Gastroesophageal sphincter (tissue), 3 donors: ENCODE data around the gene TNRC6B.

Source experiments
- EP300 ChIP-seq: sonication (generic); formaldehyde crosslinking; IDR thresholded peaks from one replicate; pipeline ENCODE4 v1.6.1; 2017; ENCODE audit warnings: antibody characterized with exemption, mild to moderate bottlenecking
- POLR2A ChIP-seq, 2 donors: fragments of 450-650 bp; IDR thresholded peaks; one replicate each; pipeline ENCODE4 v1.6.1; 2017; ENCODE audit warnings: antibody characterized with exemption in 2 of 2, mild to moderate bottlenecking in 2 of 2, moderate library complexity in 1 of 2
- POLR2AphosphoS5 ChIP-seq: sonication (generic); formaldehyde crosslinking; IDR thresholded peaks from one replicate; pipeline ENCODE4 v1.6.1; 2017; ENCODE audit warnings: antibody characterized with exemption
- TF ChIP-seq, protein P1 (sequence below), 4 experiments: fragments of 200-600 bp in 2 of 4; fragments of 450-650 bp in 2 of 4; sonication (generic) in 1 of 4; IDR thresholded peaks; one replicate each; pipeline ENCODE4 v1.5.1; 2017 to 2019; ENCODE audit warnings: antibody characterized with exemption in 4 of 4, mild to moderate bottlenecking in 2 of 4, moderate library complexity in 2 of 4

DNA sequence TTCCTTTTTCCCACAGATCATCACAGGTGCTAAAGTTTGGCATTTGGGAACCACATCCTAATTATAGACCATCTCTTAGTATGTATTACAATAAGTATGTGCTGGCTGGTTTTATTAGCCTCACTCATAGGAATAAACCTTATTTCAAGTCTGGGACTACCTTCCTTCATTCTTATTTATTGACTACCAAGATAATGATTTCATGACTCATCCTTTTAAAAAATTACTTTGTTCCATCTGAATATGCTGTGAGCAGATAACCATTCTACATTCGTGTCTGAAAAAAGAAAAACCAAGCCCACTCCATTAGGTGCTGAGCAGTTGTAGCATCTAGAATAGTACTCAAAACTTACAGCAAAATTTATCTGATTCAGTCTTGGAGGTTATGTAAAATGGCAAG lies 12.3 kb downstream of the TNRC6B start:
- TF ChIP-seq POLR2AphosphoS5 (no peak), EP300 (no peak), POLR2A (IDR thresholded peaks at IDR 0.05) (no peak)
- TF ChIP-seq, protein P1, sequence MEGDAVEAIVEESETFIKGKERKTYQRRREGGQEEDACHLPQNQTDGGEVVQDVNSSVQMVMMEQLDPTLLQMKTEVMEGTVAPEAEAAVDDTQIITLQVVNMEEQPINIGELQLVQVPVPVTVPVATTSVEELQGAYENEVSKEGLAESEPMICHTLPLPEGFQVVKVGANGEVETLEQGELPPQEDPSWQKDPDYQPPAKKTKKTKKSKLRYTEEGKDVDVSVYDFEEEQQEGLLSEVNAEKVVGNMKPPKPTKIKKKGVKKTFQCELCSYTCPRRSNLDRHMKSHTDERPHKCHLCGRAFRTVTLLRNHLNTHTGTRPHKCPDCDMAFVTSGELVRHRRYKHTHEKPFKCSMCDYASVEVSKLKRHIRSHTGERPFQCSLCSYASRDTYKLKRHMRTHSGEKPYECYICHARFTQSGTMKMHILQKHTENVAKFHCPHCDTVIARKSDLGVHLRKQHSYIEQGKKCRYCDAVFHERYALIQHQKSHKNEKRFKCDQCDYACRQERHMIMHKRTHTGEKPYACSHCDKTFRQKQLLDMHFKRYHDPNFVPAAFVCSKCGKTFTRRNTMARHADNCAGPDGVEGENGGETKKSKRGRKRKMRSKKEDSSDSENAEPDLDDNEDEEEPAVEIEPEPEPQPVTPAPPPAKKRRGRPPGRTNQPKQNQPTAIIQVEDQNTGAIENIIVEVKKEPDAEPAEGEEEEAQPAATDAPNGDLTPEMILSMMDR (IDR thresholded peaks at IDR 0.05), result no peak
